GM18498 (cell line): ENCODE measurements around the gene CYP26B1.

ENCODE experiments used
- ATAC-seq: cut with Tn5 transposase; IDR thresholded peaks from one replicate; pipeline ENCODE4 v1.9.1; 2021; ENCODE audit warnings: mild to moderate bottlenecking, moderate library complexity; ENCODE audit not compliant: unreplicated experiment

CYP26B1 gene

GRCh38 chr2:72113847-72114692, 33.6 kb downstream of the CYP26B1 start:
- ATAC-seq: no peak

- no peak for ATAC-seq
Measured at GRCh38 chr2:72112981-72113846, 34.4 kb downstream of the CYP26B1 start.

GRCh38 chr2:72112401-72112800, 35.3 kb downstream of the CYP26B1 start:
- no peak for ATAC-seq

- ATAC-seq: no peak
Measured at GRCh38 chr2:72111061-72111460, 36.6 kb downstream of the CYP26B1 start.

- ATAC-seq: no peak
Measured at GRCh38 chr2:72109904-72110303, 37.8 kb downstream of the CYP26B1 start.

- no peak for ATAC-seq
Measured at GRCh38 chr2:72109291-72109690, 38.4 kb downstream of the CYP26B1 start.

GRCh38 chr2:72108121-72108520, 39.5 kb downstream of the CYP26B1 start:
- ATAC-seq: no peak

- no peak for ATAC-seq
Measured at GRCh38 chr2:72106978-72107377, 40.7 kb downstream of the CYP26B1 start.

- ATAC-seq: no peak
Measured at GRCh38 chr2:72104821-72105588, 42.7 kb downstream of the CYP26B1 start.

- ATAC-seq: no peak
Measured at GRCh38 chr2:72103690-72104089, 44.0 kb downstream of the CYP26B1 start.

- no peak for ATAC-seq
Measured at GRCh38 chr2:72103161-72103560, 44.5 kb downstream of the CYP26B1 start.

GRCh38 chr2:72098935-72099334, 48.7 kb downstream of the CYP26B1 start:
- ATAC-seq: no peak

GRCh38 chr2:72097276-72097675, 50.4 kb downstream of the CYP26B1 start:
- ATAC-seq: no peak

GRCh38 chr2:72096181-72096580, 51.5 kb downstream of the CYP26B1 start:
- no peak for ATAC-seq

GRCh38 chr2:72095364-72095763, 52.3 kb downstream of the CYP26B1 start:
- no peak for ATAC-seq

- ATAC-seq: no peak
Measured at GRCh38 chr2:72094701-72095100, 53.0 kb downstream of the CYP26B1 start.

- ATAC-seq: no peak
Measured at GRCh38 chr2:72092111-72092510, 55.6 kb downstream of the CYP26B1 start.

GRCh38 chr2:72090781-72091482, 56.7 kb downstream of the CYP26B1 start:
- ATAC-seq: no peak

GRCh38 chr2:72090271-72090720, 57.4 kb downstream of the CYP26B1 start:
- ATAC-seq: no peak

GRCh38 chr2:72089537-72089936, 58.1 kb downstream of the CYP26B1 start:
- ATAC-seq: no peak
